ENCODE data around the gene MBP.

MBP gene

DNA sequence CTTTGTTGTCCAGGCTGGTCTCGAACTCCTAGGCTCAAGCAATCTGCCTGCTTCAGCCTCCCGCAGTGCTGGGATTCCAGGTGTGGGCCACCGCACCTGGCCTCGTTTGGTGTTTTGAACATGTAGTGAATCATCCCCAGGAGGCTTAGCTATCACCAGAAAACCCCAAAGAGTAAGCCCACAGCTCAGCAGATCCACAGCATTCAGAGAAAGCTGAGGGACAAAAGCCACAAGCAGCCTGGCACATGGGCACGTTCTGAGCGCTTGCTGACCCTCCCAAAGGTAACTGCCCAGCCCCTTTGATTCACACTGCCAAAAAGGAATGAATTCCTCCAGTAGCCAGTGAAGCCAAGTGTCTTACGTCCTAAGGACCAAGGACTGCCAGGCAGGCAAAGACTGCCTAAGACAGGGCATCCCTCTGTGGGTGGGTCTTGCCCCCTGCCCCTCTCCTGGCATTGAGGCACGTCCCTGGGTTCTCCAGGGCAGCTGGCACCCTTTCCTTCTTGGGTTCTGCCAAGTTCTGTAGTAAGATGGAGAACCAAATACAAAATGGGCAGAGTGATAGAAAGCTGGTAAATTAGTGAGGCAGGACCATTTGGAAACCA lies 31.7 kb downstream of the MBP start:
- DNase-seq (ENCODE audit: low spot score), result no peak

DNA sequence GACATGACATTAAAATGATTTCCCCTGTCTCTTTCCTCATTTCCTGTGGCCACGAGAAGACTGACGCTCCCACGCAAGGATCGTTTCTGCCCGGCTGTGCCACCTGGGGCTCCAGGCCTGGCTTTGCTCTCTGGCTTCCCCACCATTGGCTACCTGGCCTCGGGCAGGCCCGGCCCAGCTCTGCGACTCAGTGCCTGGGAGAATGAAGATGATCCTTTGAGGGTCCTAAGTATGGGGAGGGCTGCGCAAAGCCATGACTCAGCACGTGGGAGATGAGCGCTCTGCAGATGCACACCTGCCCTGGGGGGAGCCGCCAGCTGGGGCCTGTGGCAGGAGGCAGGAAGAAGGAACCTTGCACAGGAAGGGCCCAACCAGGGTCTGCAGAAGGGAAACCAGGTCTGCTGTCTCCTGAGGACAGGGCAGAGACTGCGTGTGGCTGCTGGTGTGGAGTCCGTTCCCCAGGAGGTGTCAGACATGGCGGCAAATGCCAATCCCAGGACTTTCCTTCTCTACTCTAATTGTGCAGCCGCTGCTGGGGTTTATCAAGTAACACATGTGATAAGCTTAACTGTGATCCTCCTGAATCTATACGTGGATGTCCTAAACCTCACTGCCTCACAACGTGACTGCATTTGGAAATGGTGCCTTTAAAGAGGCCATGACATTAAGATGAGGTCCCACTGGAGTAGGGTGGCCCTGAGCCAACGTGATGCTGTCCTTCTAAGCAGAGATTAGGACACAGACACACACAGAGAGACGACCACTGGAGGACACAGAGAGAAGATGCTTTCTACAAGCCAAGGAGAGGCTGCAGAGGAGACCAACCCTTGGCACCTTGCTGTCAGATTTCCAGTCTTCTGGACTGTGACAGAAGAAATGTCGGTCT lies 32.9 kb downstream of the MBP start:
- DNase-seq (ENCODE audit: low spot score), result no peak

DNA sequence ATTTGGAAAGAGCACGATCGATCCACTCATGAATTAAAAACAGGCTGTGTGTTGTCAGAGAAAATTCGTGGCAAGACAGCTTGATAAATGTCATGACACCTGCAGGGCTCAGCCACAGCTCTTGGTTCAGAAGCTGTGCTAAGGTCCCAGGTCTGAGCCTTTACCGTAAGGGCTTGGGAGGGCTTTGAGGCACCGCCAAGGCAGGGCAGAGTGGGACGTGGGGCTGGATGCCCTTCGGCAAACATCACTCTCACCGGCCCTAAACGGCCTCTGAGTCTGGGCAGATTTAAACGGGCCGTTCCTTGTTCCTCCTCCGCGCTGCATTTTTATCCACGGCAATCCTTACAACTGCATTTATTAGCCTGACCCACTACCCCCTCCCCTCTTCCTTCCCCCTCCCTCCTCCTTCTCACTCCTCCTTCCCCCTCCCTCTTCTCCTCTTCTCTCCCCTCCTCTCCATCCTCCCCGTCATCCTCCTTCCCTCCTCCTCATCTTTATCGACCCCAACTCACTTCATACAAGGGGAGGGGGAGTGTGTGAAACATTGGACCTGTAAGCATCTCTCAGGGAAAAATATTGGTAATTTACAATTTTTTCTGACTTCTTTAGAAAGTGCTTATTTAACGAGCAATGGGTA lies 33.9 kb downstream of the MBP start:
- DNase-seq (ENCODE audit: low spot score), result no peak

DNA sequence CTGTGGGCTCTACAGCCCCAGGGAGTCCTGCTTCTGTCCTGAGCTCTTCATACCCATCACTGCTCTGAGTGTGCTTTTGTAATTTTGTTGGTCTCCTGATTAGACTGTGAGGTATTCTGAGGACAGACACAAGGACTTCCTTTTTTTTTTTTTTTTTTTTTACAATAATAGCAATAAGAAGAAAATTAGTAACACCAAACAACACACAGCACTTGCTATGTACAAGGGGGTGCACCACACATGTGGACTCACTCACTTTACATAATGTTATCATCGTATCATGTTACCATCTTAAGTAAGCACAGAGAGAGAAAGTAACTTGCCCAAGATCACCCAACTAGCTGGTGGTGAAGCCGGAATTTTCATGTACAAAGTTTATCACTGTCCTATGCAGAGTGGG lies 34.6 kb downstream of the MBP start:
- no peak for DNase-seq (ENCODE audit: low spot score)

- DNase-seq (ENCODE audit: low spot score), result no peak
Observed at GRCh38 chr18:77096936-77097886, 35.4 kb downstream of the MBP start.

DNA sequence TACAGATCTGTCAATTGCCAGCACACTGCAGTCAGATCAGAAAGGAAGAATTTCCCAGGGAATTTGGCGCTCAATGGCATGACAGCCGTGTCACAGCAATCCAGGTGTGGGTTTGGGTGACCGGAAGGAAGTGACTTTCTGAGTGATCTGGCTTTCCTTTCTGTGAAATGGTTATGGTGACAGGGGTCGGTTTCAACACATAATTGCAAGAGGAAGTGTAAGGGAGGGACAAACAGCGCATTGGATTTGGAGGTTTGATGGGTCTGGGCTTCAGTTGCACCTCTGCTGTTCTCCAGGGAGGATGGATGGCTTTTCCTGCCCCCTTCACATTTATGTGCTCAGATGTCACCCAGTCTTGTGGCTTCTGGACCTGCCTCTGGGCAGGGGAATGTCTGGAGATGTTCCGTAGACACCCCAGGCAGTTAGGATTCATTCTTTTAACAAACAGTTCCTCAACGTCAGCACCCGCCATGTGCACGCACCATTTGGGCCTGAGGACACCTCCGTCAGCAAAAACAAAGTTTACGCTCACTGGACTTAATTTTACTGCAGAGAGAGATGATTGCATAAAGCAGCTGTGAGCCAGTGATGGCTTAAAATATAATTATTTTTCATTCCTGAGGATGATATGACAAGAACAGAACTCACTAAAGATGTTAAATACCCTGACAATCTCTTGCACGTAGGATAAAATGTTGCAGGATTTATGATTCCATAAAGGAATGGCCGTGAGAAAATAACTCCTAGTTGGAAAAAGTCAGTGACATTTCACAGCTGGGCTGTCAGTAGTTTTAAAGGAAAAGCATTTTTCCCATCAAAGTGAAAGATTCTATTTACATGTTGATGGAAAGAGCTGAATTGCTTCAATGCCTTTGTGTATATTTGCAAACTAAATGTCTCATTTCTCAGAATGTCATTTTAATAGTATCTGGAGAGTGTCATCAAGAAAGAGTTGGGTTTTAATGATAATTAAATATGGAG lies 36.9 kb downstream of the MBP start:
- DNase-seq (ENCODE audit: low spot score), result no peak

DNA sequence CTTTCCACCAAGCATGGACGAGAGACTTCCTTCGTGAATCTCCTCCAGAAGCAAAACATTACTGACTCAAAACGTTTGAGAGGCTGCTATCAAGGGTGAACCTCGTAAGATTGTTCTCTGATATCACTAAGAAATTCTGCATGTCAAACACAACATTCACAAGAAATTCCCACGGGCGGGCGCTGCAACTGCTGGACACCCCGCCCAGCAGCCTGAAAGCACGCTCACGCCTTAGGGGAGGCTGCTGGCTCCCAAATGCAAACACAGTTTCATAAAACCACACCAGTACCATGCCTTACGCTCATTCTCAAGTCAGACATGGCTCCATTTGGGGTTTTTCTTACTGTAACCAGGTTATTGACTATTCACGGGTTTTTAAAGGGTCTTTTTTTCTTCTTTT lies 39.0 kb downstream of the MBP start:
- no peak for DNase-seq (ENCODE audit: low spot score)

- DNase-seq (ENCODE audit: low spot score), result no peak
Observed at GRCh38 chr18:77093067-77093430, 39.5 kb downstream of the MBP start.

DNA sequence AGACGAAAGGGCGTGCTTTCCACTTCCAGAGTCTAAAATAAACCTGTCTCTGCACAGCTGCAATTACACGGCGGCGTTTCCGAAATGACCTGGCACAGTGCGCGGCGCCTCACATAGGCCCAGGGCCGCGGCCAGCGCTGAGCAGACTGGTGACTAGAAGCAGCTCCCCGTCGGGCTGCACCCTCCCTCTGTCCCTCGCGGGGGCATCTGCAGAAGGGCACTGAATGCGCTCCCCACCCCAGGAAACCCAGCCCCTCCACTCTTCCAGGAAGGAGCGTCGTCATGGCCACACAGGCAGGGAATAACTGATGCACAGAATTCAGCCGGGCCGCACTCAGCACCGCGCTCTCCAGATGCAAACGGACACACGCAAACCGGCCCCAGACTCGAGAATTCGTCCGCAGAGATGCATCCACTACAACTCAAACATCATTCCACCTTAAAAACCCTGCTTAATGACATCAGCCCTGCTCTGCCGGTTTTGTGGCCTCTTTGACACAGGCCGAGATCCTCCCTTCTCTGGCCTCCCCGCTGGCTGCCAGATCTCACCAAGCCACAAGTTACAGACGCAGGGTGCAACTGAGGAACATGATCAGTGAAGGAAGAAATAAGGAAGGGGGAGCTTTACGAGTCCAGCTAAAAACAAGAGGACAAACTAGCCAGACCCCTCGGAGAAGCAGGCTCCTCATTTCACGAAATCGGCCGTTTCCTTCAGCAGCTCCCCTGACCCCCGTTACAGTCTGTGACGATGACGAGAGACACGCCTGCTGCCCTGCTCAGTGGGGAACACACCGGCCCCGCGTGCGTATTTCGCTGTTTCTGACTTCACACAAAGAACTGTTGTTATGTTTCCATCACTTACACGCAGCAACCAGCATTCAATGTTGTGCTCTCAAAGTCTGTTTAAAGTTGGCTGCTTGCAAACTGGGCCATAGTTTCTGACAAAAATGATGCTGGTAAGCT lies 40.2 kb downstream of the MBP start:
- DNase-seq (ENCODE audit: low spot score), result no peak

- no peak for DNase-seq (ENCODE audit: low spot score)
Observed at GRCh38 chr18:77091366-77091765, 41.2 kb downstream of the MBP start.

DNA sequence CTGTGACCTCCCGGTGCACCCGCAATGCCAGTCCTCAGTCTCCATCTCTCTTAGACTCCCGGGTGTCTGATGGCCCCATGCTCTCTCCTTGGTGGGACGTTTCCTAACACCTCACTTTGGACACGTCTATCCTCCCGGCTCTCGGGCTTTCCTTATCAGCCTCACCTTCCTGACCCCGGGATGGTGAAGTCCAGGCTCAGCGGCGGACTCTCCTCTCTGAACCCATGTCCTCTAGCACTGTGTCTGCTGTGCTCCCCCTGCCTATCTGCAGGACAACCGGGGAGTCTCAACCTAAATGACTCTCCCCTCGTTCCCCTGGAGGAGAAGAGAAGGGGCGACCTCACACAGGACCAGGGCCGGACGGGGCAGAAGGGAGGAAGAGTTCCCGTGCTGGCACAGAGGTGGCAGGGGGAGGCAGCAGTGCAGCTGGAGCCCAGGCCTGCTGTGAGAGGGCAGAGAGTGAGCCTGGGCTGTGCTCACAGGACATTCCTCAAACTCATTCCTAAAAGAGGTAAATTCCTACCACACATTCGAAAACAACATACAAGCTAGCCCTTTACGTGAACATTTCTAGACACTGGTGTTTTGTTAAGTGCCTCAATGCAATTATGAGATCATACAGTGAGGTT lies 41.9 kb downstream of the MBP start:
- no peak for DNase-seq (ENCODE audit: low spot score)

DNA sequence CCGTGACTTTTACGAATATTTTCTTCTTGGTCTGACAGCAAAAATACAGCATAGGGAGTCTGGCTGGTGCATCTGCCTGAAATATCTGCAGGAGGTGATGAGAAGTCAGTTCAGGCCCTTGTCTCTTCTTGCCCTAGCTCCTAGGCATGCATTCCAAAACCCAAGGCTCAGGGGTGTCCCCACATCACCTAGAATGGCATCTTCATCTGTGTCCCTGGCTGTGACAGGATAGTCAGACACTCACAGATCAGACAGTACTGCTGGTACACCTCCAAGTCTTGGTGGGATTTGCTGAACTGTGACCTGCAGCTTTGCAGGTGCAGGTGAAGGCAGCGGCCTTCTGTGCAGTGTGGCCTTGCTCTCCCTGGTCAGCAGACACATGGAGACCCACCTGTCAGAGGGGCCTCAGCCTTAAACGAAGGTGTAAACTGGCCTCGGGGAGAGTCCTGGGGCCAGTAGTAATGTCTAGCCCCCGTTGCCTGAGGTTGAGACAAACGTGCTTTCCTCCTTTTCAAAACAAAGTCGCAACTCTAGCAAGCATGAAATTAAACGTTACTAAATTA lies 42.8 kb downstream of the MBP start:
- no peak for DNase-seq (ENCODE audit: low spot score)

GRCh38 chr18:77088963-77089722 lies 43.4 kb downstream of the MBP start:
- no peak for DNase-seq (ENCODE audit: low spot score)

DNA sequence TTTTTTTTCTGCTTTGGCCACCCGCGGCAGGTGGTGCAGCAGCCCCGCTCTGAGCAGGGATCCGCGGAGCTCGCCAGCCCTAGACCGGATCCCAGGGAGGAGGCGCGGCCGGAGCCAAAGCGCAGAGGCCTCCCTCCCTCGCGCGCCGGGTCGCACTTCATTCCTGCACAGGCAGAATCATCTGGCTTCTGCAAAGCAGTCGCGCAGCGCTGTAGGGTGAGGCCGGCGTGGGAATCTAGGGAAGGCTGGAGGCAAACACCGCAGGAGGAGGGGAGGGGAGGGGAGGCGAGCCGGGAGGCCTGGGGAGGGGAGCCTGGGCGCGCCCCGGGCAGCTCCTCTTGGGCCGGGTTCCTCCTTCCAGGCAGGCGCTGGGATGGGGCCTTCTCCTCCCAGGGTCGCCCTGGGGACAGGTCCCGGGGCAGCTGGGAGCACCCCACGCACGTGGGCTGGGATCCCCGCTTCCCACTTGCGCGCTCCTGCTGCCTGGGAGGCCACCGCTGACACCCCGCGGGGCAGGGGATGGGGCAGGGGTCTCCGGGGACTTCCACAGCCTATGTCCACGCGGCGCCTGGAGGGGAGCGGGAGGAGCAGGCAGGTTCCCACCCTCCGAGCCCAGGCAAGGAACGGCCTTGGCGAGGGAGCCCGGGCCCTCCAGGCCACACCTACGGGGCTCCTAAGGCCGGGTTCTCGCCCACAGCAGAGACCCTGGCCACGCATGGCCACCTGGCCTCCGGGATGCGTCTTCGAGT lies 45.0 kb downstream of the MBP start:
- no peak for DNase-seq (ENCODE audit: low spot score)

- no peak for DNase-seq (ENCODE audit: low spot score)
Observed at GRCh38 chr18:77086656-77087392, 45.8 kb downstream of the MBP start.

- DNase-seq (ENCODE audit: low spot score), result no peak
Observed at GRCh38 chr18:77086034-77086433, 46.5 kb downstream of the MBP start.

GRCh38 chr18:77084688-77085035 lies 47.9 kb downstream of the MBP start:
- peak; percentile 22 for DNase-seq (ENCODE audit: low spot score)
